GM18870 (cell line): ENCODE measurements around the gene MYOD1.

Experiments used
- ATAC-seq: cut with Tn5 transposase; IDR thresholded peaks from one replicate; pipeline ENCODE4 v1.9.1; 2021; ENCODE audit warnings: moderate library complexity; ENCODE audit not compliant: unreplicated experiment

MYOD1 gene

GRCh38 chr11:17700991-17701390 is 18.4 kb upstream of the MYOD1 start:
- no peak for ATAC-seq

- no peak for ATAC-seq
Measured at GRCh38 chr11:17702876-17703275, 16.5 kb upstream of the MYOD1 start.

- no peak for ATAC-seq
Measured at GRCh38 chr11:17703951-17704350, 15.4 kb upstream of the MYOD1 start.

GRCh38 chr11:17707830-17708229 is 11.5 kb upstream of the MYOD1 start:
- ATAC-seq, result no peak

- ATAC-seq, result no peak
Measured at GRCh38 chr11:17711836-17712235, 7.5 kb upstream of the MYOD1 start.

GRCh38 chr11:17713851-17714250 is 5.5 kb upstream of the MYOD1 start:
- ATAC-seq, result no peak

- ATAC-seq, result no peak
Measured at GRCh38 chr11:17714356-17714854, 5.0 kb upstream of the MYOD1 start.

GRCh38 chr11:17714870-17715269 is 4.5 kb upstream of the MYOD1 start:
- ATAC-seq, result no peak

GRCh38 chr11:17716807-17717206 is 2.6 kb upstream of the MYOD1 start:
- ATAC-seq, result no peak

GRCh38 chr11:17718015-17718414 is 1.4 kb upstream of the MYOD1 start:
- ATAC-seq, result no peak

- no peak for ATAC-seq
Measured at GRCh38 chr11:17718510-17718962, 835 bp upstream of the MYOD1 start.

GRCh38 chr11:17719938-17720795 is 796 bp downstream of the MYOD1 start:
- ATAC-seq, result no peak

- no peak for ATAC-seq
Measured at GRCh38 chr11:17720796-17721171, 1.4 kb downstream of the MYOD1 start.

GRCh38 chr11:17721242-17721999 is 2.0 kb downstream of the MYOD1 start:
- ATAC-seq, result no peak

- no peak for ATAC-seq
Measured at GRCh38 chr11:17722000-17722643, 2.8 kb downstream of the MYOD1 start.

- no peak for ATAC-seq
Measured at GRCh38 chr11:17724020-17724908, 4.9 kb downstream of the MYOD1 start.

- no peak for ATAC-seq
Measured at GRCh38 chr11:17725174-17725573, 5.8 kb downstream of the MYOD1 start.

- no peak for ATAC-seq
Measured at GRCh38 chr11:17730137-17730536, 10.8 kb downstream of the MYOD1 start.

GRCh38 chr11:17730608-17731462 is 11.5 kb downstream of the MYOD1 start:
- ATAC-seq, result peak; percentile 64

- no peak for ATAC-seq
Measured at GRCh38 chr11:17733261-17733660, 13.9 kb downstream of the MYOD1 start.
